Measurements from ENCODE around the gene CDK5RAP3. TPM values are rescaled to one million over a fixed set of nuclear protein-coding genes. Genes with fewer than 3 reads are reported as not detected.

The CDK5RAP3 gene
- total and polyA plus RNA-seq, 2 of the 13 experiments (the other 11 are each of a cell fraction or from before 2014, with no cell fraction given), result 128 to 154 TPM

DNA sequence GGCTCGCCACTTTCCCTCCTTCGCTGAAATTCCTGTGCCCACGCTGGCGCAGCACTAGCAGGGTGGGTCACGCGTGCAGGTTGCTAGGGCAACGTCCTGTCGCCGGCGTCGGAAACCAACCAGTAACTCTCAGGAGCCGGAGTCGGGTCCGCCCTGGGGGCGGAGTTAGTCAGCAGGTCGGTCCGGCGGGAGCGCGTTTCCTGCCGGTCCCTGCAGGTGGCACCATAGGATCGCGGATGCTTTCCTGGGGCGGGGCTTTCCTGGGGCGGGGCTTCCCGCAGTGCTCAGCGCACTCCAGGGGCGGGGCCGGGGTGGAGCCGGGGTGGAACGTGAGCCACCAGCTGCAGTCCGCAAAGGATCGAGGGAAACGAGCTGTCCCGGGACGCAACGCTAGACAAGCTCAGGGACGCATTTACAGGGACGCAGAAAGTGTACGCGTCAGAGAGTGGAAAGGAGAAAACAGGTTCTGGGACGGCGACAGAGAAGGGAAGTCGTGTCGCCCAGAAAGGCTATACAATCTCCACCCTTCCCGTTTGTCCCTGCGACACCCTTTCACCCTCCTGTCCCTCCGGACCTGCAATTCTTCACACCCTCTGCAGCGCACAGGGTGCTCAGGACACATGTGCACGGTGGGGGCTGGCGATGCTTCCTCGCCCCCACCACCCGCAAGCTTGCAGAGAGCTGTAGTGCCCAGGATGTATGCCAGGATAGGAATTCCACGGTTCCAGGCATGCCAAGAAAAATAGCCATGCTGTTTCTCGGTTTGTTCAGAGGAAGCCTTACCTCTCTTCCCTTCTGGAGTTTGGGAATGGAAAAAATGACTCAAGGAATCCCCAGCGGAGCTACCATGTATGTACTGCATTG lies 54.4 kb downstream of the CDK5RAP3 start (continued):
- TF ChIP-seq, protein P1, sequence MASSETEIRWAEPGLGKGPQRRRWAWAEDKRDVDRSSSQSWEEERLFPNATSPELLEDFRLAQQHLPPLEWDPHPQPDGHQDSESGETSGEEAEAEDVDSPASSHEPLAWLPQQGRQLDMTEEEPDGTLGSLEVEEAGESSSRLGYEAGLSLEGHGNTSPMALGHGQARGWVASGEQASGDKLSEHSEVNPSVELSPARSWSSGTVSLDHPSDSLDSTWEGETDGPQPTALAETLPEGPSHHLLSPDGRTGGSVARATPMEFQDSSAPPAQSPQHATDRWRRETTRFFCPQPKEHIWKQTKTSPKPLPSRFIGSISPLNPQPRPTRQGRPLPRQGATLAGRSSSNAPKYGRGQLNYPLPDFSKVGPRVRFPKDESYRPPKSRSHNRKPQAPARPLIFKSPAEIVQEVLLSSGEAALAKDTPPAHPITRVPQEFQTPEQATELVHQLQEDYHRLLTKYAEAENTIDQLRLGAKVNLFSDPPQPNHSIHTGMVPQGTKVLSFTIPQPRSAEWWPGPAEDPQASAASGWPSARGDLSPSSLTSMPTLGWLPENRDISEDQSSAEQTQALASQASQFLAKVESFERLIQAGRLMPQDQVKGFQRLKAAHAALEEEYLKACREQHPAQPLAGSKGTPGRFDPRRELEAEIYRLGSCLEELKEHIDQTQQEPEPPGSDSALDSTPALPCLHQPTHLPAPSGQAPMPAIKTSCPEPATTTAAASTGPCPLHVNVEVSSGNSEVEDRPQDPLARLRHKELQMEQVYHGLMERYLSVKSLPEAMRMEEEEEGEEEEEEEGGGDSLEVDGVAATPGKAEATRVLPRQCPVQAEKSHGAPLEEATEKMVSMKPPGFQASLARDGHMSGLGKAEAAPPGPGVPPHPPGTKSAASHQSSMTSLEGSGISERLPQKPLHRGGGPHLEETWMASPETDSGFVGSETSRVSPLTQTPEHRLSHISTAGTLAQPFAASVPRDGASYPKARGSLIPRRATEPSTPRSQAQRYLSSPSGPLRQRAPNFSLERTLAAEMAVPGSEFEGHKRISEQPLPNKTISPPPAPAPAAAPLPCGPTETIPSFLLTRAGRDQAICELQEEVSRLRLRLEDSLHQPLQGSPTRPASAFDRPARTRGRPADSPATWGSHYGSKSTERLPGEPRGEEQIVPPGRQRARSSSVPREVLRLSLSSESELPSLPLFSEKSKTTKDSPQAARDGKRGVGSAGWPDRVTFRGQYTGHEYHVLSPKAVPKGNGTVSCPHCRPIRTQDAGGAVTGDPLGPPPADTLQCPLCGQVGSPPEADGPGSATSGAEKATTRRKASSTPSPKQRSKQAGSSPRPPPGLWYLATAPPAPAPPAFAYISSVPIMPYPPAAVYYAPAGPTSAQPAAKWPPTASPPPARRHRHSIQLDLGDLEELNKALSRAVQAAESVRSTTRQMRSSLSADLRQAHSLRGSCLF (CRISPR knock-in tag; IDR thresholded peaks at IDR 0.05; ENCODE audit: borderline replicate concordance), result no peak
- TF ChIP-seq ZNF430 (CRISPR knock-in tag; IDR thresholded peaks at IDR 0.05) (no peak; the same call in 1 of the 2 replicates), ZNF552 (CRISPR knock-in tag; IDR thresholded peaks at IDR 0.05; ENCODE audit: borderline replicate concordance) (no peak), TCF7L2 (IDR thresholded peaks at IDR 0.05; ENCODE audit: low read depth, low read length) (no peak), ZBTB1 (CRISPR knock-in tag; IDR thresholded peaks at IDR 0.05; ENCODE audit: borderline replicate concordance) (0 out of 2 replicates have a peak, but pooled peaks have one; percentile 27), ELF3 (CRISPR knock-in tag; IDR thresholded peaks at IDR 0.05) (peak; percentile 15; the same call in 1 of the 2 replicates), GPN1 (CRISPR knock-in tag; IDR thresholded peaks at IDR 0.05; ENCODE audit: borderline replicate concordance) (no peak), TBL1XR1 (IDR thresholded peaks at IDR 0.05; ENCODE audit: borderline replicate concordance, low read length, partially characterized antibody) (peak; percentile 55), ZNF737 (CRISPR knock-in tag; IDR thresholded peaks at IDR 0.05; ENCODE audit: borderline replicate concordance) (no peak), ZNF296 (CRISPR knock-in tag; conservative IDR thresholded peaks at IDR 0.05) (no peak), KAT8 (CRISPR knock-in tag; IDR thresholded peaks at IDR 0.05) (peak; percentile 59; the same call in 1 of the 2 replicates), ATF7-NPFF (CRISPR knock-in tag; IDR thresholded peaks at IDR 0.05; ENCODE audit: low read depth) (no peak; the same call in 1 of the 2 replicates), CC2D1A (CRISPR knock-in tag; IDR thresholded peaks at IDR 0.05) (0 out of 2 replicates have a peak, but pooled peaks have one; percentile 33), ZNF816 (CRISPR knock-in tag; IDR thresholded peaks at IDR 0.05; ENCODE audit: borderline replicate concordance) (no peak), SUZ12 (IDR thresholded peaks at IDR 0.05; ENCODE audit: low read depth, low read length) (no peak)
- TF ChIP-seq, protein P2, sequence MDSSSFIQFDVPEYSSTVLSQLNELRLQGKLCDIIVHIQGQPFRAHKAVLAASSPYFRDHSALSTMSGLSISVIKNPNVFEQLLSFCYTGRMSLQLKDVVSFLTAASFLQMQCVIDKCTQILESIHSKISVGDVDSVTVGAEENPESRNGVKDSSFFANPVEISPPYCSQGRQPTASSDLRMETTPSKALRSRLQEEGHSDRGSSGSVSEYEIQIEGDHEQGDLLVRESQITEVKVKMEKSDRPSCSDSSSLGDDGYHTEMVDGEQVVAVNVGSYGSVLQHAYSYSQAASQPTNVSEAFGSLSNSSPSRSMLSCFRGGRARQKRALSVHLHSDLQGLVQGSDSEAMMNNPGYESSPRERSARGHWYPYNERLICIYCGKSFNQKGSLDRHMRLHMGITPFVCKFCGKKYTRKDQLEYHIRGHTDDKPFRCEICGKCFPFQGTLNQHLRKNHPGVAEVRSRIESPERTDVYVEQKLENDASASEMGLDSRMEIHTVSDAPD (CRISPR knock-in tag; IDR thresholded peaks at IDR 0.05), result no peak
- TF ChIP-seq, protein P3, sequence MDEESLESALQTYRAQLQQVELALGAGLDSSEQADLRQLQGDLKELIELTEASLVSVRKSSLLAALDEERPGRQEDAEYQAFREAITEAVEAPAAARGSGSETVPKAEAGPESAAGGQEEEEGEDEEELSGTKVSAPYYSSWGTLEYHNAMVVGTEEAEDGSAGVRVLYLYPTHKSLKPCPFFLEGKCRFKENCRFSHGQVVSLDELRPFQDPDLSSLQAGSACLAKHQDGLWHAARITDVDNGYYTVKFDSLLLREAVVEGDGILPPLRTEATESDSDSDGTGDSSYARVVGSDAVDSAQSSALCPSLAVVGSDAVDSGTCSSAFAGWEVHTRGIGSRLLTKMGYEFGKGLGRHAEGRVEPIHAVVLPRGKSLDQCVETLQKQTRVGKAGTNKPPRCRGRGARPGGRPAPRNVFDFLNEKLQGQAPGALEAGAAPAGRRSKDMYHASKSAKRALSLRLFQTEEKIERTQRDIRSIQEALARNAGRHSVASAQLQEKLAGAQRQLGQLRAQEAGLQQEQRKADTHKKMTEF (CRISPR knock-in tag; IDR thresholded peaks at IDR 0.05), result peak; percentile 37; the same call in 1 of the 2 replicates
- TF ChIP-seq, protein P4, sequence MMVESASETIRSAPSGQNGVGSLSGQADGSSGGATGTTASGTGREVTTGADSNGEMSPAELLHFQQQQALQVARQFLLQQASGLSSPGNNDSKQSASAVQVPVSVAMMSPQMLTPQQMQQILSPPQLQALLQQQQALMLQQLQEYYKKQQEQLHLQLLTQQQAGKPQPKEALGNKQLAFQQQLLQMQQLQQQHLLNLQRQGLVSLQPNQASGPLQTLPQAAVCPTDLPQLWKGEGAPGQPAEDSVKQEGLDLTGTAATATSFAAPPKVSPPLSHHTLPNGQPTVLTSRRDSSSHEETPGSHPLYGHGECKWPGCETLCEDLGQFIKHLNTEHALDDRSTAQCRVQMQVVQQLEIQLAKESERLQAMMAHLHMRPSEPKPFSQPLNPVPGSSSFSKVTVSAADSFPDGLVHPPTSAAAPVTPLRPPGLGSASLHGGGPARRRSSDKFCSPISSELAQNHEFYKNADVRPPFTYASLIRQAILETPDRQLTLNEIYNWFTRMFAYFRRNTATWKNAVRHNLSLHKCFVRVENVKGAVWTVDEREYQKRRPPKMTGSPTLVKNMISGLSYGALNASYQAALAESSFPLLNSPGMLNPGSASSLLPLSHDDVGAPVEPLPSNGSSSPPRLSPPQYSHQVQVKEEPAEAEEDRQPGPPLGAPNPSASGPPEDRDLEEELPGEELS (CRISPR knock-in tag; IDR thresholded peaks at IDR 0.05), result 0 out of 2 replicates have a peak, but pooled peaks have one; percentile 35
